Hepatocyte (in vitro differentiated cells): ENCODE data around the gene RASEF. TPM values are rescaled to one million over a fixed set of nuclear protein-coding genes. Genes with fewer than 3 reads are reported as not detected.

Experiments
- DNase-seq: peaks from one replicate; pipeline ENCODE4 v3.0.0-alpha.2; 2016; ENCODE audit warnings: low spot score
- H2AFZ ChIP-seq: fragments of 200-600 bp; sonication (generic); 2 replicates; pipeline ENCODE4 v1.6.0; 2016; ENCODE audit warnings: antibody characterized with exemption, mild to moderate bottlenecking
- H3K27ac ChIP-seq: fragments of 200-600 bp; sonication (generic); 2 replicates; pipeline ENCODE4 v1.5.1; 2016; ENCODE audit warnings: mild to moderate bottlenecking
- H3K27me3 ChIP-seq: fragments of 200-600 bp; sonication (generic); 2 replicates; pipeline ENCODE4 v1.6.1; 2016
- H3K36me3 ChIP-seq: fragments of 200-600 bp; sonication (generic); replicated peaks from 2 replicates; pipeline ENCODE4 v1.5.1; 2016; ENCODE audit warnings: low read depth; ENCODE audit not compliant: insufficient read depth
- H3K4me1 ChIP-seq: fragments of 200-600 bp; sonication (generic); 2 replicates; pipeline ENCODE4 v1.5.1; 2016; ENCODE audit warnings: mild to moderate bottlenecking, moderate library complexity; ENCODE audit not compliant: insufficient read depth
- H3K4me2 ChIP-seq: fragments of 200-600 bp; sonication (generic); 2 replicates; pipeline ENCODE4 v1.6.0; 2016
- H3K4me3 ChIP-seq: fragments of 200-600 bp; sonication (generic); 2 replicates; pipeline ENCODE4 v1.5.1; 2016; ENCODE audit warnings: mild to moderate bottlenecking
- H3K79me2 ChIP-seq: fragments of 200-600 bp; sonication (generic); 2 replicates; pipeline ENCODE4 v1.6.0; 2017; ENCODE audit warnings: mild to moderate bottlenecking
- H3K9me2 ChIP-seq: fragments of 200-600 bp; sonication (generic); replicated peaks from 2 replicates; pipeline ENCODE4 v1.6.0; 2017; ENCODE audit warnings: mild to moderate bottlenecking; ENCODE audit not compliant: insufficient read depth
- H3K9me3 ChIP-seq: fragments of 200-600 bp; sonication (generic); 2 replicates; pipeline ENCODE4 v1.5.1; 2016; ENCODE audit warnings: low read depth, mild to moderate bottlenecking
- H4K20me1 ChIP-seq: fragments of 200-600 bp; sonication (generic); 2 replicates; pipeline ENCODE4 v1.6.0; 2016; ENCODE audit warnings: mild to moderate bottlenecking; ENCODE audit not compliant: insufficient read depth, poor library complexity, severe bottlenecking
- EZH2 ChIP-seq: fragments of 200-600 bp; sonication (generic); IDR thresholded peaks from 2 replicates; pipeline ENCODE4 v1.6.1; 2016; ENCODE audit warnings: antibody characterized with exemption, mild to moderate bottlenecking, borderline replicate concordance
- EZH2phosphoT487 ChIP-seq: fragments of 200-600 bp; sonication (generic); IDR thresholded peaks from one replicate; pipeline ENCODE4 v1.6.1; 2018; ENCODE audit warnings: antibody characterized with exemption, mild to moderate bottlenecking, low read depth, moderate library complexity; ENCODE audit not compliant: unreplicated experiment, severe bottlenecking
- WGBS: methylation state at CpG from one replicate; pipeline ENCODE4 v1.1.6; 2016; ENCODE audit warnings: low lambda C conversion rate; ENCODE audit errors: missing lambda C conversion rate; 5-methylcytosine and 5-hydroxymethylcytosine counted together
- polyA plus RNA-seq: library from polyadenylated mRNA; unstranded; fragments of >200 nt; fragmentation: Nextera tagmentation; extraction: Ambion mirVana; gene quantifications from 2 replicates; pipeline ENCODE4 v1.2.1, GENCODE V29; 2016
- total RNA-seq: library from RNA; depleted of rRNA; stranded (reverse); fragments of >200 nt; gene quantifications from 2 replicates; pipeline ENCODE4 v1.2.3, GENCODE V29; 2014
- TF ChIP-seq, protein P1 (sequence below): fragments of 200-600 bp; sonication (generic); IDR thresholded peaks from 2 replicates; pipeline ENCODE4 v1.5.1; 2016; ENCODE audit warnings: antibody characterized with exemption, mild to moderate bottlenecking; ENCODE audit not compliant: poor library complexity

RASEF gene
- total and polyA plus RNA-seq, 2 experiments from 2014 or later: 11.1 to 18.9 TPM

DNA sequence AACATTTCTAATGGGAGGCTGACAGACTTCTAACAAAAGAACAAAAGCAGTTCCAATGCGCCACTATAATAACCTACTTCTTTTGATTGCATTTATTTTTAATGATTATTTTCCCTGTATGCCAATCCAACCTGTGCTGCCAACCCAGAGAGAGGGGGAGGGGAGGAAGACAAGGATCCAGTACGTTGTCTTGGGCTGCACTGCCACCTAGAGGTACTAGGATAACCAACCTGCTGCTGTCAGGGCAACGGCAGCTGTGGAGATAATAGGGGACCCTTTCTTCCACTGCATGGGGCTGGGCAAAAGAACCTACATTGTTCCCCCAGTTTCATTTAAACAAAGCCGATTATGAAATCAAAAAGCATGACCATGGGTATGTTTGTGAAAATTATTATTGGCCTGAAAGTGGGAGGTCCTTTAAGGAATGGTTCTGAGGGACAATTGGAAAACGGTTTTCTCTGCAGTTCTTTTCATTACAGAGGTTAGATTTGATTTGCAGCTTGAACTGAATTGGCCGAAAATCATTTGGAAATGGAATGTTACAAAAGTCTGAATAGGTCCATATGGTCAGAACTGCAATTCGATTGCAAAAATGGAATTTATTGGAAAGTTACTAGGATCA lies 101.3 kb downstream of the RASEF start:
- no peak overlapping the region for H2AFZ ChIP-seq
- no peak for TF ChIP-seq EZH2phosphoT487
- TF ChIP-seq, protein P1, sequence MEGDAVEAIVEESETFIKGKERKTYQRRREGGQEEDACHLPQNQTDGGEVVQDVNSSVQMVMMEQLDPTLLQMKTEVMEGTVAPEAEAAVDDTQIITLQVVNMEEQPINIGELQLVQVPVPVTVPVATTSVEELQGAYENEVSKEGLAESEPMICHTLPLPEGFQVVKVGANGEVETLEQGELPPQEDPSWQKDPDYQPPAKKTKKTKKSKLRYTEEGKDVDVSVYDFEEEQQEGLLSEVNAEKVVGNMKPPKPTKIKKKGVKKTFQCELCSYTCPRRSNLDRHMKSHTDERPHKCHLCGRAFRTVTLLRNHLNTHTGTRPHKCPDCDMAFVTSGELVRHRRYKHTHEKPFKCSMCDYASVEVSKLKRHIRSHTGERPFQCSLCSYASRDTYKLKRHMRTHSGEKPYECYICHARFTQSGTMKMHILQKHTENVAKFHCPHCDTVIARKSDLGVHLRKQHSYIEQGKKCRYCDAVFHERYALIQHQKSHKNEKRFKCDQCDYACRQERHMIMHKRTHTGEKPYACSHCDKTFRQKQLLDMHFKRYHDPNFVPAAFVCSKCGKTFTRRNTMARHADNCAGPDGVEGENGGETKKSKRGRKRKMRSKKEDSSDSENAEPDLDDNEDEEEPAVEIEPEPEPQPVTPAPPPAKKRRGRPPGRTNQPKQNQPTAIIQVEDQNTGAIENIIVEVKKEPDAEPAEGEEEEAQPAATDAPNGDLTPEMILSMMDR: peak; percentile 86
- no peaks in the 10 kb centered on the region for H3K4me1 ChIP-seq
- no peaks in the 10 kb centered on the region for H3K9me3 ChIP-seq
- no peaks in the 10 kb centered on the region for H3K27me3 ChIP-seq
- H3K4me2 ChIP-seq: no peak overlapping the region
- peak; percentile 93 for DNase-seq
- 28% methylated on average over 7 of the region's 7 CpGs for WGBS
- H4K20me1 ChIP-seq: no peaks in the 10 kb centered on the region
- H3K36me3 ChIP-seq: no peaks in the 10 kb centered on the region
- H3K79me2 ChIP-seq: no peaks in the 10 kb centered on the region
- H3K27ac ChIP-seq: no peak overlapping the region
- H3K4me3 ChIP-seq: no peak overlapping the region
- H3K9me2 ChIP-seq: no peaks in the 10 kb centered on the region

DNA sequence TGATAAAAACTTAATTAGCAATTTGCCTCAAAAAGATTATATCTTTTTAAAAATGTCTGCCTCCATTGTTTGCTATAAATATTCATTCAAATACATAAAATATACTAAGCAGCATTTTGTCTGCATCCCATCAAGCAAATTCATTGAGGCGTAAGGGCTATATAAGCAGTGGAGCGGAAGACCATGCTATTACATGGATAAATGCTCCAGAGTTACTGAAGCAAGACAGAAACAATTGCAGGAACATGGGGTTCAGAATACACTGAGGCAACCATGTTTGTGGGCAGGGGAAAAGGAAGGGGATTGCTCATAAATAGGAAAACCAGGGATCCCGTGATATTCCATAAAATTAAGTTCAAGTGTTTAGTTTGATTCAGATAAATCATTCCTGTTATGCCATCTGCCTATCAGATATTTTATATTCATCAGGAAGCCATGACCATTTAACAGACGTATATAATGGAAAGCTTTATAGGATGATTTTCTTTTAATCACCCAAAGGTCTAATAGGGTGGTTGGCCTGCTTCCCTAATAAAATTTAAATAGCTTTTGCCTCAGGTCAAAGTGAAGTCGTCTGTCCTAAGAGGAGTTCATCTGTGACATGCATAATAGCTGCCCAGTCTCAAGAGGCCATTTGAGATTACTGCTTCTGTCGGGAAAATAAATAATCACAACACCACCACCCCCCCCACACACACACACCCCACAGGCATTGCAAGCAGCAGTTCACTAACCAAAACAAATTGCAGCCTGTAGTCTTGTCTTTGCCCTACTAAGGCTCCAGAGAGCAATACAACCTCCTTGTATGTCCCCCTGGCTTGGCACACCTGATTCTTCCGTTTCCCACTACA lies 105.2 kb downstream of the RASEF start:
- WGBS: 52% methylated on average over 7 of the region's 7 CpGs
- Histone ChIP-seq H3K27ac (no peak overlapping the region), H3K4me1 (no peaks in the 10 kb centered on the region), H3K4me2 (no peak overlapping the region), H2AFZ (no peak overlapping the region), H4K20me1 (no peaks in the 10 kb centered on the region), H3K27me3 (no peaks in the 10 kb centered on the region), H3K4me3 (no peak overlapping the region), H3K9me2 (no peaks in the 10 kb centered on the region), H3K36me3 (no peaks in the 10 kb centered on the region), H3K79me2 (no peaks in the 10 kb centered on the region), H3K9me3 (no peaks in the 10 kb centered on the region)
- DNase-seq: no peak
- TF ChIP-seq EZH2phosphoT487: no peak
- no peak for TF ChIP-seq EZH2
- TF ChIP-seq, protein P1: no peak

DNA sequence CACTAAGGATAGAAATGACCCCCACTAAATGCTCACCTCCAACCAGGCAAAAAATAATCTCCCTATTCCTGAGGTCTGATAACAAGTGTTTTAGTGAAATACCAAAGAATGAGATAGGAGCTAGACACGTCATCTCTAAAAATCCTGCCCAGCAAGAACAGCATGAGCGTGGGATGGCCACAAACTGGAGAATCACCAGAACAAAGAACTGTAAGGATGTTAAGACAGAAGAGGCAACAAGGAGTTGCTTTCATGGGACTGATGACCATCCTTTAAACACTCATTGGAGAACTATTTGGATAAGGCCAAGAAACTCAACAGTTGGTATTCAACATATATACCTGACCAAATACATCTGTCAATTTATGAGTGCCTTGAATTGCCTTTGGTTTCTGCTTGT lies 113.7 kb downstream of the RASEF start:
- H3K9me3 ChIP-seq: no peaks in the 10 kb centered on the region
- H3K27me3 ChIP-seq: no peaks in the 10 kb centered on the region
- no peaks in the 10 kb centered on the region for H3K4me1 ChIP-seq
- TF ChIP-seq EZH2phosphoT487 (no peak), EZH2 (no peak)
- TF ChIP-seq, protein P1: no peak
- no peaks in the 10 kb centered on the region for H3K9me2 ChIP-seq
- H3K27ac ChIP-seq: no peak overlapping the region
- no peak overlapping the region for H3K4me3 ChIP-seq
- 82% methylated on average over 2 of the region's 2 CpGs for WGBS
- H2AFZ ChIP-seq: no peak overlapping the region
- no peaks in the 10 kb centered on the region for H3K36me3 ChIP-seq
- no peaks in the 10 kb centered on the region for H4K20me1 ChIP-seq
- no peaks in the 10 kb centered on the region for H3K79me2 ChIP-seq
- DNase-seq: no peak
- H3K4me2 ChIP-seq: no peak overlapping the region
